Neural cell (in vitro differentiated cells): ENCODE results near the gene AKR7A3.

Experiments
- CTCF ChIP-seq: fragments of 450-650 bp; IDR thresholded peaks from 2 replicates; pipeline ENCODE4 v1.5.1; 2014; ENCODE audit warnings: antibody characterized with exemption, mild to moderate bottlenecking, moderate library complexity; ENCODE audit not compliant: poor library complexity, severe bottlenecking
- EP300 ChIP-seq: fragments of 450-650 bp; conservative IDR thresholded peaks from 2 replicates; pipeline ENCODE4 v1.6.1; 2014; ENCODE audit warnings: antibody characterized with exemption, mild to moderate bottlenecking, moderate library complexity; ENCODE audit not compliant: poor library complexity, severe bottlenecking
- EZH2 ChIP-seq: fragments of 200-600, 300-800 bp; shearing (Covaris generic), sonication (generic); IDR thresholded peaks from 2 replicates; pipeline ENCODE4 v1.6.1; 2014; ENCODE audit warnings: antibody characterized with exemption, low read length, borderline replicate concordance, mild to moderate bottlenecking; ENCODE audit not compliant: insufficient read depth, poor library complexity, severe bottlenecking
- MXI1 ChIP-seq: fragments of 450-650 bp; conservative IDR thresholded peaks from 2 replicates; pipeline ENCODE4 v1.6.1; 2014; ENCODE audit warnings: antibody characterized with exemption, mild to moderate bottlenecking; ENCODE audit not compliant: poor library complexity, severe bottlenecking
- POLR2AphosphoS5 ChIP-seq: IDR thresholded peaks from 2 replicates; pipeline ENCODE4 v1.6.1; 2012
- RAD21 ChIP-seq: fragments of 450-650 bp; conservative IDR thresholded peaks from 2 replicates; pipeline ENCODE4 v1.6.1; 2014; ENCODE audit warnings: antibody characterized with exemption, mild to moderate bottlenecking, moderate library complexity
- REST ChIP-seq: IDR thresholded peaks from 2 replicates; pipeline ENCODE4 v1.6.1; 2012; ENCODE audit warnings: borderline replicate concordance
- SMC3 ChIP-seq: fragments of 450-650 bp; conservative IDR thresholded peaks from 2 replicates; pipeline ENCODE4 v1.6.1; 2014; ENCODE audit warnings: antibody characterized with exemption, mild to moderate bottlenecking, moderate library complexity; ENCODE audit not compliant: poor library complexity

- TF ChIP-seq CTCF: no peak
- no peak for TF ChIP-seq POLR2AphosphoS5
- no peak for TF ChIP-seq RAD21
- no peak for TF ChIP-seq SMC3
- no peak for TF ChIP-seq EZH2
- TF ChIP-seq EP300: no peak
- TF ChIP-seq REST: no peak
- TF ChIP-seq MXI1: no peak
These were observed 54.3 kb downstream of the AKR7A3 start for GRCh38 chr1:19234224-19234623.
